Epithelial cell of proximal tubule (primary cell): Measurements from ENCODE around the gene ESRRA. TPM values are rescaled to one million over a fixed set of nuclear protein-coding genes. Genes with fewer than 3 reads are reported as not detected.

ENCODE experiments used
- DNase-seq: peaks from one replicate; pipeline ENCODE4 v3.0.0-alpha.2; 2011; ENCODE audit warnings: low read depth
- H3K4me3 ChIP-seq: 2 replicates; pipeline ENCODE4 v1.5.1; 2011; ENCODE audit warnings: low read depth, mild to moderate bottlenecking, low read length
- total RNA-seq: library from RNA; depleted of rRNA; stranded (reverse); fragments of >200 nt; gene quantifications from 2 replicates; pipeline ENCODE4 v1.2.3, GENCODE V29; 2015
- TF ChIP-seq, protein P1 (sequence below): conservative IDR thresholded peaks from 2 replicates; pipeline ENCODE4 v1.5.1; 2012; ENCODE audit warnings: low read depth, mild to moderate bottlenecking, low read length

The ESRRA gene
- total RNA-seq, 1 donor from 2014 or later, result 47.2 TPM

DNA sequence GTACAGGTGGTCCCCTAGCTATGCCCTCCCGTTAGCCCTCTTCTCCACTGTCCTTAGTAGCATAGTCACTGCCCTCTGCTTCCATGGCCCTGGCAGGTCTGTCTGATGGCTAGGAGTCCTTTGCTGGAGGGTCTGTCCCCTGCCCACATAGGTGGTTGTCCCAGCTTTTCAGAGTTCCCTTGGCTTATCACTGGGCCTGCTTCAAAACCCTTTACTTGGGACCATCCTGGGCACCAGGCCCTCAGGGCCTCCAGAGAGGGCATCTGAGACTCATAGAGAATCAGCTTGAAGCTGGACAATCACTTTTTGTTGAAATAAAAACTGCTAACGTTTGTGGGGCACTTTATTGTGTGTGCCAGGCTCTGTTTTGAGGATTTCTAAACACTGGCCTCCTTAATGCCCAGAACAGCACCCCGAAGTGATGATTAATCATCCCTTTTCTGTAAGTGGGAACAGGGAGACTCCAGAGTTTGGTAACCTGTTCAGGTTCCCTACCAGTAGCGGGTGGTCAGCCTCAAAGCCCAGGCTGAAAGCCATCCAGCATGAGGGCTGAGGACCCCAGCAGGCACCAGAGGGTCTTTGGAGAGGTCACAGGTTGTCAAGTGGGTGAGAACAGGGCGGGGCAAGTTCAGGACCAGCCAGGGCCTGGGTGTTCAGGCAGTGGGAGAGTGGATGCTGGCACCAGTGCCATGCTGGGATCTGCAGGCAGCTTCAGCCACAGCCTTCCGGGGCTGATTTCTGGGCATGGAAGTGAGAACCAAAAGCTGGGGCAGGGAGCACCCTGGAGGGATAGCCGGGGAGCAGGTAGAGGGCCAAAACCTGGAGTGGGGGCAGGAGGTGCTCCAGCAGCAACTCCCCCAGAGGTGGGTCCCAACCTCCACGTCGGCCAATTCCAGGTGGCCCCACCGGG, 14.7 kb upstream of the ESRRA start:
- H3K4me3 ChIP-seq, result no peak overlapping the region
- no peak for DNase-seq
- TF ChIP-seq, protein P1, sequence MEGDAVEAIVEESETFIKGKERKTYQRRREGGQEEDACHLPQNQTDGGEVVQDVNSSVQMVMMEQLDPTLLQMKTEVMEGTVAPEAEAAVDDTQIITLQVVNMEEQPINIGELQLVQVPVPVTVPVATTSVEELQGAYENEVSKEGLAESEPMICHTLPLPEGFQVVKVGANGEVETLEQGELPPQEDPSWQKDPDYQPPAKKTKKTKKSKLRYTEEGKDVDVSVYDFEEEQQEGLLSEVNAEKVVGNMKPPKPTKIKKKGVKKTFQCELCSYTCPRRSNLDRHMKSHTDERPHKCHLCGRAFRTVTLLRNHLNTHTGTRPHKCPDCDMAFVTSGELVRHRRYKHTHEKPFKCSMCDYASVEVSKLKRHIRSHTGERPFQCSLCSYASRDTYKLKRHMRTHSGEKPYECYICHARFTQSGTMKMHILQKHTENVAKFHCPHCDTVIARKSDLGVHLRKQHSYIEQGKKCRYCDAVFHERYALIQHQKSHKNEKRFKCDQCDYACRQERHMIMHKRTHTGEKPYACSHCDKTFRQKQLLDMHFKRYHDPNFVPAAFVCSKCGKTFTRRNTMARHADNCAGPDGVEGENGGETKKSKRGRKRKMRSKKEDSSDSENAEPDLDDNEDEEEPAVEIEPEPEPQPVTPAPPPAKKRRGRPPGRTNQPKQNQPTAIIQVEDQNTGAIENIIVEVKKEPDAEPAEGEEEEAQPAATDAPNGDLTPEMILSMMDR, result no peak

GRCh38 chr11:64291262-64291751, 14.0 kb upstream of the ESRRA start, which contains the start of gene KCNK4:
Gene KCNK4, plus strand, starts transcription at chr11:64291302. Its CDS starts 1,717 bp downstream, at chr11:64293019.
- no peak for DNase-seq
- TF ChIP-seq, protein P1, result no peak
- H3K4me3 ChIP-seq, result no peak within 1 kb of the TSS

- TF ChIP-seq, protein P1, result no peak
- DNase-seq, result no peak
- H3K4me3 ChIP-seq, result no peak overlapping the region
These were observed 13.4 kb upstream of the ESRRA start for GRCh38 chr11:64291752-64292459.

DNA sequence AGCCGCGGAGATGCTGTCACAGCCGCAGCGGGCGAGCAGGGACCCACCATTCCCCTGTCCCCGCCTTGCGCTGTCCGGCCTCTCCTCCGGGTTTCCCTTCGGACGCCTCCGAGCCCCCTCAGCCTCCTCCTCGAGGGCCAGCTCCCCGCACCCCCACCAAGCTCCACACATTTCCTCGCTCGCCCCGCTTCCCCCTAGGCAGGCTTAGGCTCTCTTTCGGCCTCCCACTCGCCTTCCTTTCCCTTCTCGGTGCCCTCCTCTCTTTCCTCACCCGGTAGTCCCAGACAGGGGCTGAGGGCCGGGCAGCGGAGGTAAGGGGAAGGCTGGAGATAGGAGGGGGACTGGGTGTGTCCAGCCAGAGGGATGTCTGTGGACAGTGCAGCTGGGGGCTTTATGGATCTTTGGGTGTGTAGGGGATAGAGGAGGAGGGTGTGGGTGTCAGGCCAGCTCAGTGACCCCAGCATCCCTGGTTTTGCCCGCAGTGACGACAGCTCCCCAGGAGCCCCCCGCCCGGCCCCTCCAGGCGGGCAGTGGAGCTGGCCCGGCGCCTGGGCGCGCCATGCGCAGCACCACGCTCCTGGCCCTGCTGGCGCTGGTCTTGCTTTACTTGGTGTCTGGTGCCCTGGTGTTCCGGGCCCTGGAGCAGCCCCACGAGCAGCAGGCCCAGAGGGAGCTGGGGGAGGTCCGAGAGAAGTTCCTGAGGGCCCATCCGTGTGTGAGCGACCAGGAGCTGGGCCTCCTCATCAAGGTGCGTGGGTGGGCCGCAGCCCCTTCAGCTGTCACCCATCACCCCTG, 12.7 kb upstream of the ESRRA start:
- DNase-seq, result no peak
- no peak overlapping the region for H3K4me3 ChIP-seq
- TF ChIP-seq, protein P1, result no peak

- DNase-seq, result no peak
- no peak overlapping the region for H3K4me3 ChIP-seq
- TF ChIP-seq, protein P1, result no peak
These were observed 10.6 kb upstream of the ESRRA start for GRCh38 chr11:64294774-64295173.

- H3K4me3 ChIP-seq, result no peak overlapping the region
- TF ChIP-seq, protein P1, result no peak
- DNase-seq, result no peak
These were observed 9.6 kb upstream of the ESRRA start for GRCh38 chr11:64295760-64296159.
